ENCODE data around the gene EPS15. TPM values are rescaled to one million over a fixed set of nuclear protein-coding genes. Genes with fewer than 3 reads are reported as not detected.

Gene EPS15
- total RNA-seq, 1 donor from 2014 or later = 44.6 TPM

- no peaks in the 10 kb centered on the region for H3K9me3 ChIP-seq
- no peaks in the 10 kb centered on the region for H3K27me3 ChIP-seq
- no peak for DNase-seq (ENCODE audit: low spot score in 2 of 2)
- no peak overlapping the region for H3K4me3 ChIP-seq
- H3K36me3 ChIP-seq = no peaks in the 10 kb centered on the region
- no peak for TF ChIP-seq CTCF (IDR thresholded peaks at IDR 0.05)
- intact Hi-C loops (cut with DNase I) = no loop called here
- no peak overlapping the region for H3K27ac ChIP-seq
- H3K4me1 ChIP-seq = peaks cover 0 to 2% of the 10 kb centered on the region in 2 donors
Measured at GRCh38 chr1:51523931-51524330, 4.9 kb upstream of the EPS15 start.

GRCh38 chr1:51520700-51521248, 1.7 kb upstream of the EPS15 start:
- H3K9me3 ChIP-seq = no peaks in the 10 kb centered on the region
- no peak for TF ChIP-seq CTCF (IDR thresholded peaks at IDR 0.05)
- no peak overlapping the region for H3K27ac ChIP-seq
- no peak for DNase-seq (ENCODE audit: low spot score in 2 of 2)
- peaks cover 0 to 6% of the 10 kb centered on the region in 2 donors for H3K4me1 ChIP-seq
- intact Hi-C loops (cut with DNase I) = no loop called here
- no peak overlapping the region for H3K4me3 ChIP-seq
- no peaks in the 10 kb centered on the region for H3K27me3 ChIP-seq
- H3K36me3 ChIP-seq = no peaks in the 10 kb centered on the region

GRCh38 chr1:51519865-51520699, 1.0 kb upstream of the EPS15 start:
- TF ChIP-seq CTCF (IDR thresholded peaks at IDR 0.05) = no peak

GRCh38 chr1:51518586-51519047, 449 bp downstream of the EPS15 start:
- Histone ChIP-seq H3K4me3 (peak overlapping the region; percentile 95 to 98), H3K36me3 (no peaks in the 10 kb centered on the region), H3K27me3 (no peaks in the 10 kb centered on the region), H3K4me1 (peaks cover 3 to 20% of the 10 kb centered on the region in 2 donors), H3K9me3 (no peaks in the 10 kb centered on the region), H3K27ac (peak overlapping the region; percentile 86 to 93)
- TF ChIP-seq CTCF (IDR thresholded peaks at IDR 0.05) = no peak
- intact Hi-C loops (cut with DNase I) = loop anchor here (2.0 to 10.0 kb wide), 4 partner anchors 96 to 536 kb away; partner anchors contain the start of genes BTF3L4, OSBPL9 and TXNDC12
- peak in 1 of 2 donors; percentile 76 for DNase-seq (ENCODE audit: low spot score in 2 of 2)

More at GRCh38 chr1:51519865-51520699, 1.0 kb upstream of the EPS15 start:
- intact Hi-C loops (cut with DNase I) = loop anchor here (2.0 to 10.0 kb wide), 4 partner anchors 97 to 535 kb away; partner anchors contain the start of genes BTF3L4, OSBPL9 and TXNDC12
- Histone ChIP-seq H3K27me3 (no peaks in the 10 kb centered on the region), H3K9me3 (no peaks in the 10 kb centered on the region), H3K36me3 (no peaks in the 10 kb centered on the region), H3K4me3 (peak overlapping the region in 1 of 2 donors; percentile 95), H3K27ac (no peak overlapping the region), H3K4me1 (peaks cover 0 to 11% of the 10 kb centered on the region in 2 donors)
- no peak for DNase-seq (ENCODE audit: low spot score in 2 of 2)

- intact Hi-C loops (cut with DNase I) = loop anchor here (2.0 to 10.0 kb wide), 4 partner anchors 96 to 537 kb away; partner anchors contain the start of genes BTF3L4, OSBPL9 and TXNDC12
- H3K4me1 ChIP-seq = peaks cover 3 to 24% of the 10 kb centered on the region in 2 donors
Measured at GRCh38 chr1:51518033-51518585, 957 bp downstream of the EPS15 start.

More at GRCh38 chr1:51518033-51518585, 957 bp downstream of the EPS15 start:
- DNase-seq (ENCODE audit: low spot score in 2 of 2) = peak in 1 of 2 donors; percentile 68
- Histone ChIP-seq H3K36me3 (no peaks in the 10 kb centered on the region), H3K27ac (peak overlapping the region; percentile 86 to 93), H3K9me3 (no peaks in the 10 kb centered on the region), H3K4me3 (peak overlapping the region; percentile 95 to 98), H3K27me3 (no peaks in the 10 kb centered on the region)
- TF ChIP-seq CTCF (IDR thresholded peaks at IDR 0.05) = no peak
